C1 segment of cervical spinal cord (tissue), 14 donors: ENCODE data around the gene SS18L1.

ENCODE experiments used
- DNase-seq, 14 donors: peaks; one replicate each; lab custom pipeline; 2025; lab: John Stamatoyannopoulos, UW

The SS18L1 gene

GRCh38 chr20:62119591-62120364 is 23.8 kb upstream of the SS18L1 start:
- DNase-seq: no peak

GRCh38 chr20:62120365-62120762 is 23.2 kb upstream of the SS18L1 start:
- no peak for DNase-seq

GRCh38 chr20:62120990-62121775 is 22.4 kb upstream of the SS18L1 start:
- DNase-seq: no peak

GRCh38 chr20:62121776-62122653 is 21.6 kb upstream of the SS18L1 start, which contains the start of gene LSM14B:
Gene LSM14B, plus strand, starts transcription at chr20:62122475. Its CDS starts 192 bp downstream, at chr20:62122667.
- DNase-seq: peak; percentile 53 to 99 (median 92)

- peak in 6 of 14 donors; percentile 39 to 64 (median 48) for DNase-seq
These were observed 20.7 kb upstream of the SS18L1 start for GRCh38 chr20:62122654-62123449.

GRCh38 chr20:62123450-62124118 is 20.0 kb upstream of the SS18L1 start:
- no peak for DNase-seq

GRCh38 chr20:62126141-62126540 is 17.4 kb upstream of the SS18L1 start:
- no peak for DNase-seq

GRCh38 chr20:62127799-62128198 is 15.8 kb upstream of the SS18L1 start:
- DNase-seq: no peak

GRCh38 chr20:62128502-62128901 is 15.1 kb upstream of the SS18L1 start:
- DNase-seq: no peak

- no peak for DNase-seq
These were observed 13.6 kb upstream of the SS18L1 start for GRCh38 chr20:62129731-62130531.

GRCh38 chr20:62131560-62132320 is 11.8 kb upstream of the SS18L1 start:
- no peak for DNase-seq

GRCh38 chr20:62132421-62132820 is 11.1 kb upstream of the SS18L1 start:
- DNase-seq: no peak

- DNase-seq: peak in 1 of 14 donors; percentile 16
These were observed 10.3 kb upstream of the SS18L1 start for GRCh38 chr20:62133051-62133845.

- no peak for DNase-seq
These were observed 9.7 kb upstream of the SS18L1 start for GRCh38 chr20:62133864-62134263.

GRCh38 chr20:62134735-62135231 is 8.8 kb upstream of the SS18L1 start:
- no peak for DNase-seq

GRCh38 chr20:62135573-62136266 is 7.8 kb upstream of the SS18L1 start:
- no peak for DNase-seq
